Uterus (tissue), 2 donors: ENCODE data around the gene HAGH.

ENCODE experiments used
- CTCF ChIP-seq, 4 experiments: fragments of 200-600 bp in 2 of 4; fragments of 450-650 bp in 2 of 4; sonication (generic) in 2 of 4; IDR thresholded peaks; one replicate each; pipeline ENCODE4 v1.5.1; 2016 to 2019; ENCODE audit warnings: antibody characterized with exemption in 4 of 4, mild to moderate bottlenecking in 2 of 4, moderate library complexity in 1 of 4
- POLR2A ChIP-seq, 2 donors: fragments of 450-650 bp; IDR thresholded peaks; one replicate each; pipeline ENCODE4 v1.6.1; 2016; ENCODE audit warnings: antibody characterized with exemption in 2 of 2, mild to moderate bottlenecking in 1 of 2, moderate library complexity in 1 of 2

- TF ChIP-seq CTCF (IDR thresholded peaks at IDR 0.05) (no peak), POLR2A (IDR thresholded peaks at IDR 0.05) (no peak)
Observed at GRCh38 chr16:1776991-1777374, 49.6 kb downstream of the HAGH start.
